Medulla oblongata (tissue), 1 donor: ENCODE results near the gene TSPAN18.
A peak's percentile ranks its signal among the peaks of the same experiment; 100 is the strongest.

Source experiments
- DNase-seq: peaks from one replicate; pipeline ENCODE4 v3.0.0-alpha.2; 2015; ENCODE audit errors: extremely low spot score

TSPAN18 gene

GRCh38 chr11:44759743-44760476 is 33.1 kb downstream of the TSPAN18 start:
- DNase-seq = no peak

- DNase-seq = no peak
These were observed 33.7 kb downstream of the TSPAN18 start for GRCh38 chr11:44760477-44760872.

DNA sequence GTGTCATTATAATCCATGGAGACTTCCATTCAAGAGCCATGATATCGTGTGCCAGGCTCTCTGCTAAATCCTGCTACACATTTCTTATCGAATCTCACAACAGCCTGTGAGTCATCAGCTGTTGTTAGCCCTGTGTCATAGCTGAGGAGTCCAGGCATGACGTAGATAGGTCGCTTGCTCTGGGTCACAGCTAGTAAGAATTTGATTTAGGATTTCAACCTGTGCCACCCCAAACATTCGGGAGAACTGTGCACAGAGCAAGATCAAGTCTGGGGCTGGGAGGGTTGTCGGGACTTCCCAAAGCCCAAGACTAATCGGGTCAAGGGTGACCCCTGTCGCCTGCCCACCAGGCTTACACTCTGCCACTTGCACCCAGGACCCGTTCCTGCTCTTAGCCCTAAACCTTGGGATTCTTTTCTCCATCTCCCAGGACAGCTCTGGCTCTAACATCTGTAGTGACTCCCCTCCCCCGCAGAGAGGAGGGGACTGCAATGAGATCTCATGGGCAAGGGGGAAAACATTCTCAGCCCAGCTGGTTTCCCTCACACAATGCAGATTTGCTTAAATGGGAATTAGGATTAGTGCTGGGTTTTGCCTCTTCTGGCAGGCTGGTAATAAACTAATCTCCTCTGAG is 34.3 kb downstream of the TSPAN18 start:
- DNase-seq = no peak

GRCh38 chr11:44761551-44761961 is 34.8 kb downstream of the TSPAN18 start:
- no peak for DNase-seq

GRCh38 chr11:44763121-44763820 is 36.5 kb downstream of the TSPAN18 start:
- no peak for DNase-seq

DNA sequence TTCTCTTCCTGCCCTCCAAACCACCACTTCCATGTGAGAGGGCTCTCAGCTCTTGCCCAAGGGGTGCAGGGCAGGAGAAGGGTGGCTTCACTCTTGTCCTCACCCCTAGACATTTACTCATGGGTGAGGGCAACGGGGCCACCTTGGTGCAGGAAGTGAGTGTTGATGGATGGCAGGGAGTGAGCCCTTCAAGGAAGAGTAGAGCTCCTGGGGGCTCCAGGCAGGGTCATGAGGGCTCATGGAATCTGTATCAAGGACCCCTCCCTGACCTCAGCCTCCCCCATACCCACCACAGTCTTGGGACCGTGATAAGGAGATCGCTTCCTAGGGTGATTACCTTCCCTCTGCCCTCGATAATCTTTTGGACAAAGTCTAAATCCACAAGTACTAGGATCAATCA is 37.8 kb downstream of the TSPAN18 start:
- DNase-seq = no peak

GRCh38 chr11:44765026-44765595 is 38.3 kb downstream of the TSPAN18 start:
- no peak for DNase-seq

DNA sequence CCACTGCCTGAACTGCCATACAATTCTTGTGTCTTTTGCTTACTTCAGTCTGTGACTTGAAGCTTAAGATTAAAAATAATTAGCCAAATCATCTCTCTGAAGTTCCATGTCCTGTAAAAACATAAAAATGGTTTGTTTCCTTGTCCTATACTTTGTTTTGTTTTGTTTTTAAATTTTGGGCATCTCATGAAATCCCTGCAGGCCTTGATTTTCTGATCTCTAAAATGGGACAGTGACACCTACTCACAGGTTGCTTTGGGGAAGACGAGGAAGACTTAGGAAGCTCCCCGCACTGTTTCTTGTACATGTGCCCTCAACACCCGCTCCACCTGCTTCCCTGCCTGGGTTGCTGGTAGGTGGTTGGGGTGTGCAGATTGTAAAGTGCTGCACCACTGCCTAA is 38.9 kb downstream of the TSPAN18 start:
- DNase-seq = no peak

DNA sequence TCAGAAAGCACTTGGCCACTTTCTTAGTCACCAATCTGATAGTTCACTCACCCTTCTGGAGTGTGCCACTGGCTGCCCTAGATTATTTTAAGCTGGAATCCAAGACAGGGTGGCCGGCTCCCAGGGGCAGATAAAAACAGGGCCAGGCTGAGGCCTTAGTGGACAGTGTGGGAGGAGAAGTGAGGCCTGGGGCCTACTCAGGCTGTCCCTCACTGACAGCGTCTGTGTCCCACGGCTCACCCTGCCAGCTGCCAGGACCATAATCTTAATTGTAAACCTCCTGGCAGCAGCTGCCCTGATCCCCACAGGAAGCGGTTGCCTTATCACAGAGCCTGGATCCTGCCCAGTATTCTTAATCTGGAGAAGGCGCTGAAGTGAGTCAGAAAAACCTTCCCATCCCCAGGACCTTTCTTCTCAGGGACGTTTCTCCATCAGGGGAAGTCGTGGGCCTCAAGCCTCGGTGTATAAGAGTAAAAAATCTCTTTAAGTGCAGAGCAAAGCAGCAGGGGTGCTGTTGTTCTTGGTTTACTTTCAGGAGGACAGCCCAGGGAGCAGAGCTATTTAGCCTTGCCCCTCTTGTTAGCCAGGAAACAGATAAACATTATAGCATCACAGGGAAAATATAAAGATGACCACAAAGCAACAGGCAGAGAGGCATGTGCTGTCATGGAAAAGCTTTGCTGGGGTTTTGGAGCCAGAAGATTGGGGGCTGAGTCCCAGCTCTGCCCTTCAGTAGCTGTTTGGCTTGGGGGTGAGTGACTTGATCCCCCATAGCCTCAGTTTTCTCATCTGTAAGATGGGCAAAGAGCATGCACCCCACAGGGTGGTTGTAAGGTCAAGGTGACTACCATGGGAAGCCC is 39.6 kb downstream of the TSPAN18 start:
- DNase-seq = no peak

DNA sequence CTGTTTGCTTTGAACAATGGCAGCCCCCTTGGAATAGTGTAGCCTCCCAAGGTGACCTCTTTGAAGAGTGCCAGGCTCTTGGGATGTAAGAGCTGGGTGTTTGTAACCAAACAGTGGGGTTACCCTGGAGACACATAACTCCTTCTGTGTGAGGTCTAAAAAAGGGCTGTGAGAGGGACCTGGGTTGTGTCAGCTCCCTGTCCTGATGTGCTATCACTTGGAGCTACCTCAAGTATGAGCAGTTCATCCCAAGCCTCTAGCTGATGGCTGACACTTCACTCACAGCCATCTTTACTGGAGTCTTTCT is 40.2 kb downstream of the TSPAN18 start:
- no peak for DNase-seq

DNA sequence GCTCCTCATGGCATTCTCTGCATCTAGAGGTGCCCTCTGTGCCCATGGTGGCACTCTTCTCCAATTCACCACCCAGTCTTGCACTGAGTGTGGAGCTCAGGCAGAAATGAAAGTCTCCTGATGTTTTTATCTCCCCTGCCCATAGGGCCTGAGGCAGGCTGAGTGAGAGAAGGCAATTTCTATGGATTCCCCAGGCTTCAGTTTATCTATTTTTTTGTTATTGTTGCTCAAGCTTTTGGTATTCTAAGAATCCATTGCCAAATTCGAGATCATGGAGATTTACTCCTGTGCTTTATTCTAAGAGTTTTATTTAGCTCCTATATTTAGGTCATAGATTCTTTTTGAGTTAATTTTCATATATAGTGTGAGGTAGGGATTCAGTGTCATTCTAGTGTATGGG is 40.7 kb downstream of the TSPAN18 start:
- DNase-seq = no peak

- DNase-seq = no peak
These were observed 43.6 kb downstream of the TSPAN18 start for GRCh38 chr11:44770401-44770800.

DNA sequence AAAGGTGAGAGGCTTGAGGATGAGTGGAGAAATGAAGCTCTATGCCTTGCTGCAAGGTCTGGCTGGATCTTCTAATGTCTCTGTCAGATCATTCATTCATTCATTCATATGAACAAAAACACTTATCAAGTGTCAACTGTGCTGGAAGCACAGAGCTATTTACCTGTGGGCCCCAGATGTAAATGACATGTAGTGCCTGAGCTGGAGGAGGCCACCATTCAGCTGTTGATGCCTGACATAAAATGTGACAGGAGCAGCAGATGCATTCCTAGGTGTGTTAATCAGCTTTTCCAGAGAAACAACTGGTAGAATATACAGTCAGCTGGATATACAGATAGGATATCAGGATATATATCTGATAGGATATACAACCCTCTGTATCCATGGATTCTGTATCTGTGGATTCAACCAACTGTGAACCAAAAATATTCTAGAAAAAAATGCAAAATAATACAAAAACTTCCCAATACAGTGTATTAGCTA is 44.5 kb downstream of the TSPAN18 start:
- DNase-seq = no peak

DNA sequence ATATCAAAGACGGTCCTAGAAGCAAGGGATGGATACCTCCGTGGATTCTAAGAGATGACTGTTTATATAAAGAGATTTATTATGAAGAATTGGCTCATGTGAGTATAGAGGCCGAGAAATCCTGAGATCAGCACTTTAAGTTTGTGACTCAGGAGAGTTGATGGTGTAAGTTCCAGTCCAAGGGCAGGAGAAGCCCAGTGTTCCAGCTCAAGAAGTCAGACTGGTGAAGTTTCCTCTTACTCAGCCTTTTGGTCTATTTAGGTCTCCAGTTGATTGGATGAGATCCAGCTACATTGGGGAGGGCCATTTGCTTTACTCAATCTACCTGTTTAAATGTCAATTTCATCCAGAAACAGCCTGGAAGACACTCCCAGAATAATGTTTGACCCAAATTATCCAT is 45.1 kb downstream of the TSPAN18 start:
- DNase-seq = no peak

DNA sequence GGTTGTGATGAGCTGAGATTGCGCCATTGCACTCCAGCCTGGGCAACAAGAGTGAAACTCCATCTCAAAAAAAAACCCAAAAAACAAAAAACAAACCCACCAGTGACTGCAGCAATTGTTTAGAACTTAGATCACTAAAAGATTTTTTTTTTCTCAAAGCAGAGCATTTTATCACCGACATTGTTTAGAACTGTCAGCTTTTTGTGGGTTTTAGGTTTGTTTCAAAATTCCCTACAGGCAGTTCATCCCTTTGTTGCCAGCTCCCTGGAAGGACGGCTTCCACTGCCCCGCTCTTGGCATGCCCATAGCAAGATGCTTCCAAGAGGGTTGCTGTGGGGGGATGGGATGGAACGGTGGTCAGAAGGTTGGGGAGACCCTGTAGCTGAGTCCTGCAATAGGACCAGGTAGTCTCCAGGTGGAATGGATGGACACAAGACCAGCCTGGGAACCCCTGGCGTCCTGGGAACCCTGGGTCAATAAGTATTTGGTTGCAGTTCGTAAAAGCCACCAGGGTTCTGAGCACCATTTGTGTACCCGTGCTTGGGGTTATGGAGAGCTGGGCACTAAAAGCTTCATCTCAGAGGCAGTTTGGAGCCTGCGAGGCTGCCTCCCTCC is 46.7 kb downstream of the TSPAN18 start:
- DNase-seq = no peak

DNA sequence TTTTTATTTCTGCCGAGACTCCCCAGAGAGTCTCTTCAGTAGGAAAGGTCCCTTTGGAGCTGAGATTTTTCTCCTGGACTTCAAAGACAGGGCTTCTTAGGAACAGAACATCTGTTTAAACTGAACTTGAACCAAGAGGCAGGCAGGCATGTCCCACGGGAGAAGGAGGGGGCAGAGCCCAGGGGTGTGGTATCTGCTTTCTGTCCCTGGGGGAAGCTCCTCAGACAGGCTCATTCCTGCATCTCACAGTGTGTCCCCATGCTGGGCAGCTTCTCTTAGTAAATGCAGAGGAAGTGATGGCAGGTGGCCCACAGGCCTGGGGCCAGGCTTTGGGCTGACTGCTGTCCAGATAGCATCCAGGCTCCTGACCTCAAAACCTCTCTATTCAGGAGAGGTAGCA is 47.3 kb downstream of the TSPAN18 start:
- DNase-seq = no peak

GRCh38 chr11:44774731-44775130 is 48.0 kb downstream of the TSPAN18 start:
- no peak for DNase-seq

- DNase-seq = peak; percentile 21
These were observed 48.7 kb downstream of the TSPAN18 start for GRCh38 chr11:44775366-44775984.

- DNase-seq = no peak
These were observed 49.3 kb downstream of the TSPAN18 start for GRCh38 chr11:44775985-44776446.

DNA sequence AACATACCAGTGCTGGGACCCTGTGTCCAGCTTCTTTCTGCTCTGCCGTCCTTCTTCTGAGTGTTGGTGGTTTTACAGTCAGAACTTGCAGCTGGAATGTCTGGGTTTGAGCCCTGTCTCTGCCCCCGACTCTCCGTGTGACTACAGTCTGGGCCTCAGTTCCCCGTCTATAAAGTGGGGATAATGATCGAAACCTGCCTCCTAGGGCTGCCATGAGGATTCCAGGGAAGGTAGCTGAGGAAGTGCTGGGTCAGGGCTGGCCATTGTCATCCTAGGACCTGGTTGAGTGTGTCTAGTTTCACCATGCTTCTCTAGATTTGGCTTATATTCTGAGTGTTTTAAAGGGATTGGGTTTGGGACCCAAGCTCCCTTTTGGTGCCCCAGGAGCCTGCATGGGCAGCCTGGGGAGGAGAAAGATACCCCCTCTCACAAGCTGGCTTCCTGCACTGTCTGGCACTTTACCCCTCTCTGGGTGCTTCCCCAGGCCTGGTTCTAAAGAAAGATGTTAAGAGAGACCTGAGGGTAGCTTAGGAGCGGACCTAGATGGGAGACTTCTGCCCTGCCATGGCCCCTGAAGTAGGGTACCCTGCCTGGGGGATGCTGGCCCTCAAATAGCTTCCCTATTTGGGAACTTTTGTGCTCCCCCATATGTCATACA is 49.9 kb downstream of the TSPAN18 start:
- DNase-seq = no peak
